HCT116 (cell line): Measurements from ENCODE around the gene CADPS. TPM values are rescaled to one million over a fixed set of nuclear protein-coding genes. Genes with fewer than 3 reads are reported as not detected.

Experiments
- ATAC-seq: fragments of 200-7000 bp; cut with Tn5 transposase; 2 replicates; pipeline ENCODE4 v1.9.1; 2020; ENCODE audit warnings: mild to moderate bottlenecking, moderate library complexity
- BruUV-seq: library from RNA; stranded (reverse); fragments of 400-500 nt; replicated peaks from 2 replicates; lab custom pipeline; 2021; lab: Mats Ljungman, UMichigan
- CTCF ChIA-PET: fragments of 300-600 bp; sonication (Branson Sonifier 250); formaldehyde crosslinking; loops from one replicate; lab custom pipeline; 2021; ENCODE audit warnings: antibody characterized with exemption; lab: Charles Lee
- POLR2A ChIA-PET: fragments of 300-600, 350-600 bp; sonication (Branson Sonifier 250); formaldehyde crosslinking; loops from one replicate; lab custom pipeline; 2021; ENCODE audit warnings: antibody characterized with exemption; lab: Charles Lee
- RAD21 ChIA-PET, 2 experiments: fragments of 300-600 bp; sonication (Branson Sonifier 250); formaldehyde crosslinking; loops; one replicate each; lab custom pipeline; 2023; ENCODE audit warnings: low total read pairs in 2 of 2; ENCODE audit not compliant: uncharacterized antibody in 2 of 2, unreplicated experiment in 2 of 2, low non-redundant PET in 1 of 2; lab: Charles Lee
- DNase-seq: peaks from one replicate; pipeline ENCODE4 v3.0.0-alpha.2; 2010; ENCODE audit warnings: low read depth, low spot score
- H2AFZ ChIP-seq: fragments of 200-600 bp; shearing (Covaris generic), sonication (generic); 2 replicates; pipeline ENCODE4 v1.6.1; 2017; ENCODE audit warnings: low read depth, mixed run types, mixed read lengths, antibody characterized with exemption, low read length; ENCODE audit not compliant: poor library complexity, severe bottlenecking
- H3K27ac ChIP-seq: 2 replicates; pipeline ENCODE4 v1.5.1; 2012; ENCODE audit warnings: low read depth, low read length
- H3K27me3 ChIP-seq: fragments of 200-600 bp; sonication (generic); 2 replicates; pipeline ENCODE4 v1.6.1; 2016; ENCODE audit warnings: mixed run types, low read length, mixed read lengths; ENCODE audit not compliant: insufficient read depth
- H3K36me3 ChIP-seq, 2 experiments: fragments of 200-500 bp in 1 of 2; fragments of 200-600 bp in 1 of 2; sonication (Bioruptor generic) in 1 of 2; sonication (generic) in 1 of 2; 2 replicates each; pipeline versions ENCODE4 v1.5.1 to v1.6.1; 2014 to 2016; ENCODE audit warnings: low read length in 2 of 2, inconsistent platforms in 1 of 2, mixed read lengths in 1 of 2, mixed run types in 1 of 2; ENCODE audit not compliant: insufficient read depth in 2 of 2, control insufficient read depth in 1 of 2
- H3K4me1 ChIP-seq, 2 experiments: fragments of 200-600 bp in 1 of 2; sonication (generic) in 1 of 2; 2 replicates each; pipeline versions ENCODE4 v1.5.1 to v1.6.1; 2012 to 2017; ENCODE audit warnings: low read length in 2 of 2, inconsistent platforms in 1 of 2, mild to moderate bottlenecking in 1 of 2, mixed read lengths in 1 of 2, mixed run types in 1 of 2, moderate library complexity in 1 of 2; ENCODE audit not compliant: insufficient read depth in 2 of 2, control insufficient read depth in 1 of 2
- H3K4me2 ChIP-seq: fragments of 200-600 bp; sonication (generic); 2 replicates; pipeline ENCODE4 v1.6.1; 2017; ENCODE audit warnings: mixed run types, low read length, mixed read lengths
- H3K4me3 ChIP-seq, 2 experiments: fragments of 200-600 bp in 1 of 2; sonication (generic) in 1 of 2; replicated peaks in 1 of 2; 2 replicates each; pipeline ENCODE4 v1.5.1; 2011 to 2016; ENCODE audit warnings: low read length in 2 of 2, control low read depth in 1 of 2, low read depth in 1 of 2, mild to moderate bottlenecking in 1 of 2, mixed read lengths in 1 of 2, mixed run types in 1 of 2
- H3K79me2 ChIP-seq: fragments of 200-600 bp; sonication (generic); 2 replicates; pipeline ENCODE4 v1.6.1; 2017; ENCODE audit warnings: mild to moderate bottlenecking, mixed run types, low read length, moderate library complexity, mixed read lengths; ENCODE audit not compliant: insufficient read depth
- H3K9ac ChIP-seq: fragments of 200-600 bp; sonication (generic); 2 replicates; pipeline ENCODE4 v1.6.1; 2016; ENCODE audit warnings: low read length, mixed read lengths
- H3K9me2 ChIP-seq: fragments of 200-600 bp; sonication (generic), shearing (Covaris generic); 2 replicates; pipeline ENCODE4 v1.6.1; 2017; ENCODE audit warnings: mixed run types, mild to moderate bottlenecking, moderate library complexity; ENCODE audit not compliant: insufficient read depth
- H3K9me3 ChIP-seq, 2 experiments: fragments of 200-500 bp in 1 of 2; fragments of 200-600 bp in 1 of 2; sonication (Bioruptor generic) in 1 of 2; sonication (generic) in 1 of 2; 2 replicates each; pipeline ENCODE4 v1.6.1; 2014 to 2017; ENCODE audit warnings: low read length in 2 of 2, mixed read lengths in 2 of 2, inconsistent platforms in 1 of 2, low read depth in 1 of 2, mild to moderate bottlenecking in 1 of 2, mixed run types in 1 of 2, moderate library complexity in 1 of 2; ENCODE audit not compliant: control insufficient read depth in 1 of 2, insufficient read depth in 1 of 2
- H4K20me1 ChIP-seq: fragments of 200-600 bp; sonication (generic), shearing (Covaris generic); 2 replicates; pipeline ENCODE4 v1.6.1; 2017; ENCODE audit warnings: mixed run types, mild to moderate bottlenecking, moderate library complexity; ENCODE audit not compliant: insufficient read depth
- ATF3 ChIP-seq: IDR thresholded peaks from 2 replicates; pipeline ENCODE4 v1.6.1; 2012
- CBX3 ChIP-seq: IDR thresholded peaks from 2 replicates; pipeline ENCODE4 v1.6.1; 2012; ENCODE audit warnings: low read depth
- CTCF ChIP-seq, 3 experiments: fragments of 200-600 bp in 1 of 3; sonication (generic) in 1 of 3; IDR thresholded peaks in 2 of 3; conservative IDR thresholded peaks in 1 of 3; 2 replicates each; pipeline ENCODE4 v1.5.1; 2012 to 2017; ENCODE audit warnings: low read depth in 2 of 3, low read length in 2 of 3, antibody characterized with exemption in 1 of 3, borderline replicate concordance in 1 of 3, control low read depth in 1 of 3, mild to moderate bottlenecking in 1 of 3, mixed read lengths in 1 of 3, mixed run types in 1 of 3, moderate library complexity in 1 of 3; ENCODE audit not compliant: insufficient read depth in 1 of 3
- ELF1 ChIP-seq: IDR thresholded peaks from 2 replicates; pipeline ENCODE4 v1.6.1; 2012; ENCODE audit warnings: low read depth, borderline replicate concordance
- EZH2phosphoT487 ChIP-seq: fragments of 200-600 bp; IDR thresholded peaks from 2 replicates; pipeline ENCODE4 v1.6.1; 2018; ENCODE audit warnings: antibody characterized with exemption, borderline replicate concordance
- FOSL1 ChIP-seq: IDR thresholded peaks from 2 replicates; pipeline ENCODE4 v1.6.1; 2012; ENCODE audit warnings: low read depth
- JUND ChIP-seq: IDR thresholded peaks from 2 replicates; pipeline ENCODE4 v1.6.1; 2012
- POLR2A ChIP-seq: IDR thresholded peaks from 2 replicates; pipeline ENCODE4 v1.7.0; 2011; ENCODE audit warnings: borderline replicate concordance; ENCODE audit not compliant: insufficient read depth, insufficient read length; ENCODE audit errors: extremely low read depth
- REST ChIP-seq: IDR thresholded peaks from 2 replicates; pipeline ENCODE4 v1.6.1; 2012; ENCODE audit warnings: low read depth
- SP1 ChIP-seq: IDR thresholded peaks from 2 replicates; pipeline ENCODE4 v1.6.1; 2012; ENCODE audit warnings: low read depth
- TCF7L2 ChIP-seq: IDR thresholded peaks from 2 replicates; pipeline ENCODE4 v1.7.0; 2011; ENCODE audit warnings: borderline replicate concordance, inconsistent platforms; ENCODE audit not compliant: insufficient read depth, insufficient read length; ENCODE audit errors: extremely low read depth
- intact Hi-C: fragments of 100-400 bp; cut with micrococcal nuclease; formaldehyde crosslinking; loops from 2 replicates; pipeline ENCODE4 v1.10.0; 2022
- total RNA-seq: library from RNA; stranded (reverse); gene quantifications from one replicate; pipeline ENCODE4 v1.2.1, GENCODE V29; 2021; ENCODE audit not compliant: unreplicated experiment
- TF ChIP-seq, protein P1 (sequence below): IDR thresholded peaks from 2 replicates; pipeline ENCODE4 v1.6.1; 2012

The CADPS gene
- total RNA-seq, 1 experiment from 2014 or later: not detected

- no peaks in the 10 kb centered on the region for H3K36me3 ChIP-seq
- peaks cover 33% of the 10 kb centered on the region; the same call in 1 of the 2 replicates for H3K27me3 ChIP-seq
- H3K9me3 ChIP-seq: no peaks in the 10 kb centered on the region
- ATAC-seq (no peak), DNase-seq (no peak)
- H3K4me1 ChIP-seq: no peaks in the 10 kb centered on the region
- no peak overlapping the region for H3K27ac ChIP-seq
- ChIA-PET RAD21 (no interaction called here), POLR2A (no interaction called here), CTCF (no interaction called here)
- H4K20me1 ChIP-seq: no peaks in the 10 kb centered on the region
- no TSS peak for BruUV-seq
- H2AFZ ChIP-seq: no peak overlapping the region
- no peak overlapping the region for H3K9ac ChIP-seq
- H3K79me2 ChIP-seq: no peaks in the 10 kb centered on the region
- TF ChIP-seq CBX3 (no peak), EZH2phosphoT487 (no peak)
- intact Hi-C loops: no loop called here
- no peak overlapping the region for H3K4me3 ChIP-seq
- no peak overlapping the region for H3K4me2 ChIP-seq
- no peaks in the 10 kb centered on the region for H3K9me2 ChIP-seq
These were observed 260.7 kb downstream of the CADPS start for GRCh38 chr3:62614527-62614926.

DNA sequence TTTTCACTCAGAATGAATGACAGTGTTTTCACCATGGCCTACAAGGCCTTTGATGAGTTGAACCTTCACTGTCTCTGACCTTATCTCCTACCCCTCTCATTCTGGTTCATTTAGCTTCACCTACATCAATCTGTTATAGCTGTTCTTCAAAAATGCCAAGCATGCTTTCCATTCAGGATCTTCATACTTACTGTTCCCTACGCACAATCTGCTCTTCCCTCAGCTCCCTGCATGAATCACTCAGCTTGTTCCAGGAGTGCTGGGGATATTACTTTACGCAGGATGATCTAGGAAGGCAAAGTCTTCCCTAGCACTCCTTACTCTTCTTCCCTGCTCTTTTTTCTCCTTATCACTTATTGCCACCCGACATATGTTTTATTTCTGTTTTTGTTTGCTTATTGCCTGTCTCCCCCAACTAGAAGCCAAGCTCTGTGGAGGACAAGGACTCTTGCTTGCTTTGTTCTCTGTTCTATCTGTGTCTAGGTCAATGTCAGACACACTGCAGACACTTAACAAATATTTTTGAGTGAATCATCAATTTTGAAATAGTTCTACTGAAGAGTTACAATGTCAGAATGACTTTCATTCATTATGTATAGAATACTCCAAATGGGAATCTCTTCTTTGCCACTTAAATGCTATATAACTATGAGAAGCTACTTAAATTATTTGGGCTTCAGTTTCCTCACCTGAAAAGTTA is 263.5 kb downstream of the CADPS start:
- ChIA-PET POLR2A (no interaction called here), CTCF (no interaction called here), RAD21 (no interaction called here)
- Histone ChIP-seq H2AFZ (no peak overlapping the region), H3K4me1 (peaks cover 3 to 15% of the 10 kb centered on the region in 2 experiments; a peak in 2 of 4 replicates), H3K9me2 (no peaks in the 10 kb centered on the region), H4K20me1 (no peaks in the 10 kb centered on the region), H3K27me3 (peaks cover 25% of the 10 kb centered on the region; the same call in 1 of the 2 replicates), H3K27ac (no peak overlapping the region), H3K79me2 (no peaks in the 10 kb centered on the region), H3K4me3 (no peak overlapping the region), H3K9me3 (no peaks in the 10 kb centered on the region), H3K4me2 (no peak overlapping the region), H3K9ac (no peak overlapping the region), H3K36me3 (no peaks in the 10 kb centered on the region)
- TF ChIP-seq EZH2phosphoT487: no peak
- TF ChIP-seq CTCF (IDR thresholded peaks at IDR 0.05 in 2 of 3, conservative IDR thresholded peaks at IDR 0.05 in 1 of 3; ENCODE audit: borderline replicate concordance in 1 of 3, insufficient read depth in 1 of 3, low read depth in 2 of 3, low read length in 2 of 3): no peak
- TF ChIP-seq JUND: no peak
- TF ChIP-seq, protein P1, sequence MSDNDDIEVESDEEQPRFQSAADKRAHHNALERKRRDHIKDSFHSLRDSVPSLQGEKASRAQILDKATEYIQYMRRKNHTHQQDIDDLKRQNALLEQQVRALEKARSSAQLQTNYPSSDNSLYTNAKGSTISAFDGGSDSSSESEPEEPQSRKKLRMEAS: no peak
- no peak for TF ChIP-seq ELF1
- TF ChIP-seq ATF3: no peak
- TF ChIP-seq POLR2A: no peak
- no peak for TF ChIP-seq TCF7L2
- TF ChIP-seq REST: no peak
- no peak for TF ChIP-seq SP1
- TF ChIP-seq FOSL1: no peak
- BruUV-seq: no TSS peak
- intact Hi-C loops: no loop called here
- no peak for ATAC-seq
- DNase-seq: no peak
